Activated CD8-positive, alpha-beta memory T cell treated with anti-CD3 and anti-CD28 coated beads, Interleukin-2, amount 50 U/mL, for 4 hours (primary cell): ENCODE results near the gene SGPL1.
A peak's percentile ranks its signal among the peaks of the same experiment; 100 is the strongest.

Experiments
- DNase-seq: peaks from one replicate; pipeline ENCODE4 v3.0.0-alpha.2; 2020

SGPL1 gene

GRCh38 chr10:70885931-70886903 is 70.5 kb downstream of the SGPL1 start:
- DNase-seq: no peak

- DNase-seq: no peak
Observed at GRCh38 chr10:70886921-70887665, 71.3 kb downstream of the SGPL1 start.

GRCh38 chr10:70887804-70888800 is 72.4 kb downstream of the SGPL1 start, which contains the start of gene PCBD1:
TSS of gene PCBD1 (minus strand) at chr10:70888565. CDS start at chr10:70888533, 32 bp downstream.
- peak; percentile 82 for DNase-seq

GRCh38 chr10:70889291-70889690 is 73.5 kb downstream of the SGPL1 start:
- DNase-seq: no peak

GRCh38 chr10:70890917-70891431 is 75.2 kb downstream of the SGPL1 start:
- no peak for DNase-seq

- DNase-seq: no peak
Observed at GRCh38 chr10:70891627-70892026, 75.9 kb downstream of the SGPL1 start.

- no peak for DNase-seq
Observed at GRCh38 chr10:70892631-70893030, 76.9 kb downstream of the SGPL1 start.

- DNase-seq: no peak
Observed at GRCh38 chr10:70893227-70894006, 77.7 kb downstream of the SGPL1 start.

- no peak for DNase-seq
Observed at GRCh38 chr10:70894416-70894815, 78.7 kb downstream of the SGPL1 start.

- no peak for DNase-seq
Observed at GRCh38 chr10:70896551-70896950, 80.8 kb downstream of the SGPL1 start.

GRCh38 chr10:70898687-70899086 is 82.9 kb downstream of the SGPL1 start:
- DNase-seq: no peak

GRCh38 chr10:70899096-70899495 is 83.3 kb downstream of the SGPL1 start:
- DNase-seq: no peak

GRCh38 chr10:70901276-70901878 is 85.6 kb downstream of the SGPL1 start:
- no peak for DNase-seq

- no peak for DNase-seq
Observed at GRCh38 chr10:70902661-70903261, 87.0 kb downstream of the SGPL1 start.

GRCh38 chr10:70903262-70903921 is 87.6 kb downstream of the SGPL1 start:
- peak; percentile 31 for DNase-seq

- DNase-seq: no peak
Observed at GRCh38 chr10:70905071-70906021, 89.6 kb downstream of the SGPL1 start.

- no peak for DNase-seq
Observed at GRCh38 chr10:70906031-70906783, 90.5 kb downstream of the SGPL1 start.
